ENCODE results near the gene TH.

The TH gene

DNA sequence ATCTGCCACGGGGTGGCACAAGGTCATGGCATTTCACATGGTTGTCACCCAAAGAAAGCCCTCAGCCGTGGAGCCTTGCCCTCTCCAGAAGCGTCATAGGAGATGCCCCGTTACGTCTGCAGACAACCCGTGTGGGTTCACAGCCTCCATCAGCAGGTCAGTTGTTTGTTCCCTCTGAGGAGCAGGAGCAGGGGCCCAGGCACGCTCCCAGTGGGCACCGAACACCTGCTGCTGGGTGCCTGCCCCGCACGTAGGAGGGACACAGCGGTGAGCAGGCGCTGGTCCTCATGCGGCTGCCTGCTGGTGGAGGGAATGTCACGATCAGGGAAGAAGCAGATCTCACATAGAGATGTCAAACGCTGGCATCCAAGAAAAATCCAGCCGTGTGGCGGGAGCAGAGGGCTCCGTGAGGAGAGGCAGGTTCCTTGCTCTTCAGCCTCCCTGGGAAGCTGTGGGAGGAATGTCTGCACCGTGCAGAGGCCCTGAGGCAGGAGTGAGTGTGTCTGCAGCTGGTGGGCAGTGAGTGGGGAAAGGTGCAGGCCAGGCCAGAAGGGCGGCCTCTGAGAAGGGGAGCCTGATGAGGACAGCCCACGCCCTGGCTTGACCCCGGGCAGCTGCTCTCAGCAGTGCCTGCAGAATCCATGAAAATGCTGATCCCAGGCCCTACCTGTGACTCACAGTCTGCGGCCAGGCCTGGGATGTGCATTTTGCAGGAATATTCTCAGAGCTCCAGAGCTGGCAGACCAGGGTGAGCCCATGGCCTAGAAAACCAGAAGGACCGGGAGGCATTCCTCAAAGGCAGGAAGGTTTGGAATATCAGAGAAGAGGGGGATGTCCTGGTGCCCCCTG lies 36.4 kb upstream of the TH start:
- H3K4me3 ChIP-seq (ENCODE audit: low read depth, low read length), result no peak overlapping the region
- TF ChIP-seq, protein P1, sequence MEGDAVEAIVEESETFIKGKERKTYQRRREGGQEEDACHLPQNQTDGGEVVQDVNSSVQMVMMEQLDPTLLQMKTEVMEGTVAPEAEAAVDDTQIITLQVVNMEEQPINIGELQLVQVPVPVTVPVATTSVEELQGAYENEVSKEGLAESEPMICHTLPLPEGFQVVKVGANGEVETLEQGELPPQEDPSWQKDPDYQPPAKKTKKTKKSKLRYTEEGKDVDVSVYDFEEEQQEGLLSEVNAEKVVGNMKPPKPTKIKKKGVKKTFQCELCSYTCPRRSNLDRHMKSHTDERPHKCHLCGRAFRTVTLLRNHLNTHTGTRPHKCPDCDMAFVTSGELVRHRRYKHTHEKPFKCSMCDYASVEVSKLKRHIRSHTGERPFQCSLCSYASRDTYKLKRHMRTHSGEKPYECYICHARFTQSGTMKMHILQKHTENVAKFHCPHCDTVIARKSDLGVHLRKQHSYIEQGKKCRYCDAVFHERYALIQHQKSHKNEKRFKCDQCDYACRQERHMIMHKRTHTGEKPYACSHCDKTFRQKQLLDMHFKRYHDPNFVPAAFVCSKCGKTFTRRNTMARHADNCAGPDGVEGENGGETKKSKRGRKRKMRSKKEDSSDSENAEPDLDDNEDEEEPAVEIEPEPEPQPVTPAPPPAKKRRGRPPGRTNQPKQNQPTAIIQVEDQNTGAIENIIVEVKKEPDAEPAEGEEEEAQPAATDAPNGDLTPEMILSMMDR (IDR thresholded peaks at IDR 0.05; ENCODE audit: low read depth, low read length), result no peak

DNA sequence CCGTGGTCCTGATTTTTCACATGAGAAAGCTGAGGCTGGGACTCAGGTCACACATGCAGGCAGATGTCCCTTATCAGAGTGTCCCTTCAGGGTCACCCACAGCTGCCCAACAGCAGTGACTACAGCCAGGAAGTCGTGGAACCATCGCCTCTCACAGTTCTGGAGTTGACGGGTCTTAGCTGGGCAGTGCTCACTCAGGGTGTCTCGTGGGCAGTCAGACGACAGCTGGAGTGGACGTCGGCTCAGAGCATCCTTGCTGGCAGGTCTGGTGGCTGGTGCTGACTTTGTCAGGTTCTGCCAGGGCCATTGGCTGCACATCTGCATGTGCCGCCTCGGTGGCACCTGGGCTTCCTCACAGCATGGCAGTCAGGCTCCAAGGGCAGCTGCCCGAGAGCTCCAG lies 35.6 kb upstream of the TH start:
- TF ChIP-seq, protein P1 (IDR thresholded peaks at IDR 0.05; ENCODE audit: low read depth, low read length), result no peak

DNA sequence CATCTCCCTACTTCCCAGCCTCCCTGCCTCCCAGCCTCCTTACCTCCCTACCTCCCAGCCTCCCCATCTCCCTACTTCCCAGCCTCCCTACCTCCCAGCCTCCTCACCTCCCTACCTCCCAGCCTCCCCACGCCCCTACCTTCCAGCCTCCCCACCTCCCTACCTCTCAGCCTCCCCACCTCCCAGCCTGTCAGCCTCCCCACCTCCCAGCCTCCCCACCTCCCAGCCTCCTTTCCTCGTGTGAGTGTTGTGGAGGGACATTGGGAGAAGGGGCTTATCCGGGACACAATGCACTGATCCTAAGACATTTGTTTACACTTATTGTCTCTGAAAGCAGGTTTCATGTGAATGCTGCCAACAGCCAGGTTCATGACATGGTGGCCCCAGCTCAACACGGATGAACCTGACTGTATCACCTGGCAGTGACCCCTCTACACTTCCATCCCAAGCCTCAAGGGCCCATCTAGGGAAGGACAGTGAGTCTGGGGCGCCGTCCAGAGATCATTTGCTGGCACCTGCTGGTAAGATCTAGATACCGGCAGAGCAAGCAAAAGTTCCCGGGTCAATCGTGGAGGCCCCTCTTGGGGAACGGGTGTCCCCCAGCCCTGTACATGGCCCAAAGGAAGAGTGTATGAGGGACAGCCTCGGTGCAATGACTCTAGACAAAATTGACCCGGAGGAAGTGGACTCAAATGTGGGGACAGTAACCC lies 34.5 kb upstream of the TH start:
- H3K4me3 ChIP-seq (ENCODE audit: low read depth, low read length), result no peak overlapping the region
- TF ChIP-seq, protein P1 (IDR thresholded peaks at IDR 0.05; ENCODE audit: low read depth, low read length), result no peak

More for the DNA sequence above, 35.6 kb upstream of the TH start:
- no peak overlapping the region for H3K4me3 ChIP-seq (ENCODE audit: low read depth, low read length)

DNA sequence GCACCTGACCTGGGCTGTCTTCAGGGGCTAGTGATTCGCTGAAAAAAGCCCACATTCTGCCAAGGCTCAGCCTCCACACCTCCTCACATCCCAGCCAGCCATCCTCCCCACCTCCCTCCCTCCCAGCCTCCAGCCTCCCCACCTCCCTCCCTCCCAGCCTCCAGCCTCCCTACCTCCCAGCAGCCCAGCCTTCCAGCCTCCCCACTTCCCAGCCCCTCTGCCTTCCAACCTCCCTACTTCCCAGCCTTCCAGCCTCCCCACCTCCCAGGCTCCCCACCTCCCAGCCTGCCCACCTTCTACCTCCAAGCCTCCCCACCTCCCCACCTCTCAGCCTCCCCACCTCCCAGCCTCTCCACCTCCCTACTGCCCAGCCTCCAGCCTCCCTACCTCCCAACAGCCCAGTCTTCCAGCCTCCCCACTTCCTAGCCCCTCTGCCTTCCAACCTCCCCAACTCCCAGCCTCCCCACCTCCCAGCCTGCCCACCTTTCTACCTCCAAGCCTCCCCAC lies 33.7 kb upstream of the TH start:
- TF ChIP-seq, protein P1 (IDR thresholded peaks at IDR 0.05; ENCODE audit: low read depth, low read length), result no peak
- no peak overlapping the region for H3K4me3 ChIP-seq (ENCODE audit: low read depth, low read length)

DNA sequence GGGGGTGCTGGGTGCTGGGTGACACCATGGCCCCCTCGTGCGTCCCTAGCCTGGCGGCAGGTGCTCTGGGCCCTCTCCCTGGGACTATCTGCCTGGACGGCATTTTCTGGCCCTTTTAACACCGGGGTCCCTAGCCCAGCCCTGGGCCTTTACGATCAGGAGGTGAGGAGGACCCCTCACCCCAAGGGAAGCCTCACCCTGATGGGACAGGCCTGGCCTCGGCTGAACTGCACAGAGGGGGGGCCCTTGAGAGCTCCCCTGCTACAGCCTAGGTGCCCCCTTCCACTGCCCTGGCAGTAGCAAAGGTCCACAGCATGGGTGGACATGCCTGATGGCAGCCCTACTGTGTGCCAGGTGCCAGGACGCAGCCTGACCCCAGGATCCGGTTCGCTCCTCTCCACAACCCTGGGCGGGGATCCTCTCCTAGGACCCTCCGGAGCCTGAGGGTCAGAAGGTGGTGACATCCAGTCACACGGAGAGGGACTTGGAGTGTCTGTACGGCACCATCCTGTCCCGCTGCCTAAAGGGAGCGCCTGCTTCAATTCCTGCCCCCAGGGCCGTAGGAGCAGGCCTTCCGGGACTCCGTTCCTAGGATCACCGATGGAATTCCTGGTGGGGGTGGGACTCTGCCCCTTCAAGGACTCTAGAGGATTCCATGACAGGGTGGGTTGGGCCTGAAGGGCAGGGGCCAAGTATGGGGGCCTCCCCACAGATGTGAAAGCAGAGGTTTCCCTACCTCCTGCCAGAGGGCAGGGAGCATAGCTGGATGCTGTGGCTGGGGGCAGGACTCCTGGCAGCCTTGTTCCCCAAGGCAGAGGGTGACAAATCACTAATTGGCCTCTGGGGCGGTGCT lies 33.0 kb upstream of the TH start:
- TF ChIP-seq, protein P1 (IDR thresholded peaks at IDR 0.05; ENCODE audit: low read depth, low read length), result no peak
- H3K4me3 ChIP-seq (ENCODE audit: low read depth, low read length), result no peak overlapping the region

DNA sequence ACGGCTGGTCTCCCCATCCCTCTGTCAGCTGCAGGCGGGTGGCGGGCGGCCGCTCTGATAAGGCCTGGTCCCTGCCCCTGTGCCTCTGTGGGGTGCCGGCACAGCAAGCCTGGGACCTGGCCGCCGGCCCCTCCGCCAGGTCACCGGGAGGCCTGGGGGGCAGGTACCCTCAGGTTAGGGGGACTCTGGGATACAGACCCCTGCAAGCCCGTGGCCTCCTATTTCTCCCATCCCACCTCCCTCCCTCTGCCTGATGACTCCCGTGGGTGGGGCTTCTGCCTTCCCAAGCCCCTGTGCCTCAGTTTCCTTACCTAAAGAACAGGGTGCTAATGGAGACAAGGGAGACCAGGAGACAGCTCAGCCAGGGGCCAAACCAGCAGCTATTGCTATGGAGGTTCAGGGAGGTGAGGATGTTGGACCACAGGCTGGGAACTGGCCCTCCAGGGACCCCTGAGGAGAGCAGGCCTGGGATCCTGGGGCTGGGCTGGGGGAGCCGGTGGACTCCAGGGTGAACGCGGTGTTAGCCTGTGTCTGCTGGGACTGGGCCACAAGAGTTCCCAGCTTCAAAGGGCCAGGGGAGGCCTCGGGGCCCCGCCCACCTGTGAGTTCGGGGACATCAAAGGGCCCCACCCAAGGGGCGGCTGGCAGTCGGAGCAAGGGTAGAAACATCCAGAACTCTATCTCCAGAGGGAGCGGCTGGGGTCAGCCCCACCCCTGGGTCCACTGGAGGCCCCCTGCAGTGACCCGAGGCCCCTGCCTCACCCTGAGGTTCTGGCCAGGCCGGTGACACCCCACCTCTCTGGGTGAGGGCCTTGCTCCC lies 32.0 kb upstream of the TH start:
- H3K4me3 ChIP-seq (ENCODE audit: low read depth, low read length), result no peak overlapping the region

More for the DNA sequence above, 32.0 kb upstream of the TH start:
- TF ChIP-seq, protein P1 (IDR thresholded peaks at IDR 0.05; ENCODE audit: low read depth, low read length), result no peak
